Head of caudate nucleus (tissue), 42 donors: ENCODE results near the gene OPCML.

ENCODE experiments used
- DNase-seq, 42 donors: peaks; one replicate each; pipeline versions ENCODE4 v3.0.0 to v3.0.0-alpha.2; 2020 to 2021; ENCODE audit warnings: mixed read lengths in 7 of 42
- intact Hi-C: fragments of 100-400 bp; cut with DNase I; formaldehyde crosslinking; loops from one replicate; pipeline ENCODE4 v1.15.0; 2022

OPCML gene

GRCh38 chr11:133172349-133172748 is 360.0 kb downstream of the OPCML start:
- intact Hi-C loops = no loop called here
- DNase-seq = no peak

GRCh38 chr11:133171374-133171773 is 360.9 kb downstream of the OPCML start:
- DNase-seq = no peak
- intact Hi-C loops = no loop called here

GRCh38 chr11:133168016-133168415 is 364.3 kb downstream of the OPCML start:
- intact Hi-C loops = no loop called here
- DNase-seq = no peak

GRCh38 chr11:133166662-133167061 is 365.6 kb downstream of the OPCML start:
- DNase-seq = no peak
- intact Hi-C loops = no loop called here

- DNase-seq = no peak
- intact Hi-C loops = no loop called here
These were observed 367.3 kb downstream of the OPCML start for GRCh38 chr11:133164986-133165385.

- intact Hi-C loops = no loop called here
- DNase-seq = peak in 26 of 42 donors; percentile 16 to 76 (median 56)
These were observed 368.6 kb downstream of the OPCML start for GRCh38 chr11:133163463-133164419.

- intact Hi-C loops = no loop called here
- no peak for DNase-seq
These were observed 370.1 kb downstream of the OPCML start for GRCh38 chr11:133162227-133162626.

GRCh38 chr11:133160754-133161153 is 371.5 kb downstream of the OPCML start:
- DNase-seq = no peak
- intact Hi-C loops = no loop called here

- intact Hi-C loops = loop anchor here (5.0 kb wide), 1 partner anchor 75 kb away; no protein-coding TSS in a partner anchor
- peak in 11 of 42 donors; percentile 13 to 58 (median 27) for DNase-seq
These were observed 375.1 kb downstream of the OPCML start for GRCh38 chr11:133156986-133157745.

- intact Hi-C loops = loop anchor here (5.0 kb wide), 1 partner anchor 72 kb away; no protein-coding TSS in a partner anchor
- no peak for DNase-seq
These were observed 377.5 kb downstream of the OPCML start for GRCh38 chr11:133154781-133155180.

- intact Hi-C loops = no loop called here
- DNase-seq = no peak
These were observed 378.2 kb downstream of the OPCML start for GRCh38 chr11:133154076-133154475.

- intact Hi-C loops = no loop called here
- DNase-seq = peak in 34 of 42 donors; percentile 16 to 80 (median 44)
These were observed 379.3 kb downstream of the OPCML start for GRCh38 chr11:133153031-133153430.

GRCh38 chr11:133149698-133150097 is 382.6 kb downstream of the OPCML start:
- intact Hi-C loops = no loop called here
- no peak for DNase-seq

GRCh38 chr11:133147625-133148024 is 384.7 kb downstream of the OPCML start:
- DNase-seq = peak in 1 of 42 donors; percentile 29
- intact Hi-C loops = no loop called here

GRCh38 chr11:133146697-133147306 is 385.5 kb downstream of the OPCML start:
- intact Hi-C loops = no loop called here

GRCh38 chr11:133137939-133138338 is 394.4 kb downstream of the OPCML start:
- intact Hi-C loops = loop anchor here (10.0 kb wide), 1 partner anchor 687 kb away; no protein-coding TSS in a partner anchor

More at GRCh38 chr11:133146697-133147306, 385.5 kb downstream of the OPCML start:
- peak in 38 of 42 donors; percentile 24 to 88 (median 61) for DNase-seq

GRCh38 chr11:133137270-133137669 is 395.0 kb downstream of the OPCML start:
- intact Hi-C loops = loop anchor here (10.0 kb wide), 1 partner anchor 688 kb away; no protein-coding TSS in a partner anchor
- no peak for DNase-seq

More at GRCh38 chr11:133137939-133138338, 394.4 kb downstream of the OPCML start:
- DNase-seq = peak in 24 of 42 donors; percentile 15 to 75 (median 42)

- intact Hi-C loops = loop anchor here (10.0 kb wide), 1 partner anchor 688 kb away; no protein-coding TSS in a partner anchor
These were observed 395.9 kb downstream of the OPCML start for GRCh38 chr11:133136376-133136775.

More at GRCh38 chr11:133136376-133136775, 395.9 kb downstream of the OPCML start:
- DNase-seq = no peak
